ENCODE measurements around the gene NHSL2.

Gene NHSL2

DNA sequence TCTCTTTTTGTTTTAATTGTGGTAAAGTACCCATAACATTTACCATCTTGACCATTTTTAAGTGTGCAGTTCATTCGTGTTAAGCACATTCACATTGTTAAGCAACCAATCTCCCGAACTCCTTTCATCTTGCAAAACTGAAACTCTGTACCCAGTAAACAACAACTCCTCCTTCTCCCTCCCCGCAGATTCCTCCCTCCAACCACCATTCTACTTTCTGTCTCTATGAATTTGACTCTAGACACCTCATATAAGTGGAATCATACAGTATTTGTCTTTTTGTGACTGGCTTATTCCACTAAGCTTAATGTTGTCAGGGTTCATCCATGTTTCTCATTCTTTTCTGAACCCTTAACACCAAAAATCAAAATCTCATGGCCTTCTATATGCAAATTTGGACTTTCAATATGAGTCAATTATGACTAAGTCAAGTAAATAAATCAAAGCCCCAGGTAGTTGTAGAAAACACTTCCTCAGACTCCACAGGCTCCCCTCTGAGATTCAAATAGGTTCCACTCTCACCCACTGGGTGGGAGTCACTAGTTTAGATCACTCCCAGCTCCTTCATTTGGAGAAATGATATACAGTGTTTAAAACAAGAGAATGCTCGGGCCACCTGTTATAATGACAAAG is 230.8 kb downstream of the NHSL2 start:
- Histone ChIP-seq H3K4me1 (ENCODE audit: insufficient read depth, low read length) (no peaks in the 10 kb centered on the region), H3K79me2 (ENCODE audit: insufficient read depth, low read length) (no peaks in the 10 kb centered on the region), H3K9me3 (ENCODE audit: insufficient read depth, low read length, severe bottlenecking) (no peaks in the 10 kb centered on the region), H3K27ac (ENCODE audit: low read length) (no peak overlapping the region), H3K36me3 (ENCODE audit: insufficient read depth, low read length) (no peaks in the 10 kb centered on the region), H3K27me3 (ENCODE audit: insufficient read depth, low read length, poor library complexity) (no peaks in the 10 kb centered on the region), H3K9ac (ENCODE audit: low read depth, low read length) (no peak overlapping the region), H2AFZ (ENCODE audit: low read depth, low read length) (no peak overlapping the region), H4K20me1 (ENCODE audit: insufficient read depth, low read length) (no peaks in the 10 kb centered on the region), H3K4me3 (ENCODE audit: low read depth in 1 of 2, low read length in 2 of 2) (no peak overlapping the region), H3K4me2 (ENCODE audit: insufficient read depth, low read length) (no peak overlapping the region)
- TF ChIP-seq EZH2 (IDR thresholded peaks at IDR 0.05; ENCODE audit: borderline replicate concordance, low read depth, low read length, severe bottlenecking) = no peak
- TF ChIP-seq, protein P1, sequence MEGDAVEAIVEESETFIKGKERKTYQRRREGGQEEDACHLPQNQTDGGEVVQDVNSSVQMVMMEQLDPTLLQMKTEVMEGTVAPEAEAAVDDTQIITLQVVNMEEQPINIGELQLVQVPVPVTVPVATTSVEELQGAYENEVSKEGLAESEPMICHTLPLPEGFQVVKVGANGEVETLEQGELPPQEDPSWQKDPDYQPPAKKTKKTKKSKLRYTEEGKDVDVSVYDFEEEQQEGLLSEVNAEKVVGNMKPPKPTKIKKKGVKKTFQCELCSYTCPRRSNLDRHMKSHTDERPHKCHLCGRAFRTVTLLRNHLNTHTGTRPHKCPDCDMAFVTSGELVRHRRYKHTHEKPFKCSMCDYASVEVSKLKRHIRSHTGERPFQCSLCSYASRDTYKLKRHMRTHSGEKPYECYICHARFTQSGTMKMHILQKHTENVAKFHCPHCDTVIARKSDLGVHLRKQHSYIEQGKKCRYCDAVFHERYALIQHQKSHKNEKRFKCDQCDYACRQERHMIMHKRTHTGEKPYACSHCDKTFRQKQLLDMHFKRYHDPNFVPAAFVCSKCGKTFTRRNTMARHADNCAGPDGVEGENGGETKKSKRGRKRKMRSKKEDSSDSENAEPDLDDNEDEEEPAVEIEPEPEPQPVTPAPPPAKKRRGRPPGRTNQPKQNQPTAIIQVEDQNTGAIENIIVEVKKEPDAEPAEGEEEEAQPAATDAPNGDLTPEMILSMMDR (IDR thresholded peaks at IDR 0.05; ENCODE audit: borderline replicate concordance, extremely low read depth, low read length, poor library complexity, severe bottlenecking) = no peak
- DNase-seq = no peak
- no peak for ATAC-seq (ENCODE audit: insufficient read depth, low read depth)

DNA sequence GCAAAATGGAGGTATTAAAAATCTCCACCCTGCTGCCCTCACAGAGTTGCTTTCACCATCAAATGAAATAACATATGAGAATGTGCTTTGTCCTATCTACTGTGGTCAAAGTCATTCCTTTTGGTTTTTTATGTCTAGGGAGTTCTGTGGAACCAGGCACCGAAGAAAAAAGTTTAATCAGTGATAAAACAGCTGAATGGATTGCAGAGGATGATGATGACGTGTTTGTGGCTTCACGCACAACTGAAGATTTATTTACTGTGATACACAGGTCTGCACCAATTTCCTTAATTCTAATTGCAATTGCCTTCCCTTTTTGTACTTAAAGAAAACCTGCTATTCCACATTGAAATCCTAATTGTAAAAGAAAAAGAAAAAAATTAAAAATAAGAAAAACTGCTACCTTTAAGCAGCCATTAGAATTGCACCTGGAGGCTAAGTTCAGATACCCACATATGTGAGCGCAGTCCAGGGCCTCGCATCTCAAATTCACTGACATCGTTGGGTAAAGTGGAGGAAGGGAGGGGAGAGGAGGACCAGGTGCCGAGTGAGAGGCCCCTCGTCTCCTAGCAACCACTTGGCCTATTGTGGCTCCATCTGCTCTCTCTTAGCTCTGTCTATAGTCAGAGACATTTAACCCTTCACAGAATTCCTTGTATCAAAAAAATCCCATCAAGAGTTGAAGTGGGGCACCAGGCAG is 231.6 kb downstream of the NHSL2 start:
- no peaks in the 10 kb centered on the region for H4K20me1 ChIP-seq (ENCODE audit: insufficient read depth, low read length)
- no peaks in the 10 kb centered on the region for H3K36me3 ChIP-seq (ENCODE audit: insufficient read depth, low read length)
- TF ChIP-seq EZH2 (IDR thresholded peaks at IDR 0.05; ENCODE audit: borderline replicate concordance, low read depth, low read length, severe bottlenecking) = no peak
- TF ChIP-seq, protein P1 (IDR thresholded peaks at IDR 0.05; ENCODE audit: borderline replicate concordance, extremely low read depth, low read length, poor library complexity, severe bottlenecking) = no peak
- H3K79me2 ChIP-seq (ENCODE audit: insufficient read depth, low read length) = no peaks in the 10 kb centered on the region
- H3K27me3 ChIP-seq (ENCODE audit: insufficient read depth, low read length, poor library complexity) = no peaks in the 10 kb centered on the region
- ATAC-seq (ENCODE audit: insufficient read depth, low read depth) (peak; percentile 52; the same call in 1 of the 3 replicates), DNase-seq (no peak)
- H2AFZ ChIP-seq (ENCODE audit: low read depth, low read length) = no peak overlapping the region
- no peak overlapping the region for H3K4me2 ChIP-seq (ENCODE audit: insufficient read depth, low read length)
- H3K9me3 ChIP-seq (ENCODE audit: insufficient read depth, low read length, severe bottlenecking) = no peaks in the 10 kb centered on the region
- H3K27ac ChIP-seq (ENCODE audit: low read length) = no peak overlapping the region
- no peak overlapping the region for H3K4me3 ChIP-seq (ENCODE audit: low read depth in 1 of 2, low read length in 2 of 2)
- no peak overlapping the region for H3K9ac ChIP-seq (ENCODE audit: low read depth, low read length)
- H3K4me1 ChIP-seq (ENCODE audit: insufficient read depth, low read length) = no peaks in the 10 kb centered on the region

DNA sequence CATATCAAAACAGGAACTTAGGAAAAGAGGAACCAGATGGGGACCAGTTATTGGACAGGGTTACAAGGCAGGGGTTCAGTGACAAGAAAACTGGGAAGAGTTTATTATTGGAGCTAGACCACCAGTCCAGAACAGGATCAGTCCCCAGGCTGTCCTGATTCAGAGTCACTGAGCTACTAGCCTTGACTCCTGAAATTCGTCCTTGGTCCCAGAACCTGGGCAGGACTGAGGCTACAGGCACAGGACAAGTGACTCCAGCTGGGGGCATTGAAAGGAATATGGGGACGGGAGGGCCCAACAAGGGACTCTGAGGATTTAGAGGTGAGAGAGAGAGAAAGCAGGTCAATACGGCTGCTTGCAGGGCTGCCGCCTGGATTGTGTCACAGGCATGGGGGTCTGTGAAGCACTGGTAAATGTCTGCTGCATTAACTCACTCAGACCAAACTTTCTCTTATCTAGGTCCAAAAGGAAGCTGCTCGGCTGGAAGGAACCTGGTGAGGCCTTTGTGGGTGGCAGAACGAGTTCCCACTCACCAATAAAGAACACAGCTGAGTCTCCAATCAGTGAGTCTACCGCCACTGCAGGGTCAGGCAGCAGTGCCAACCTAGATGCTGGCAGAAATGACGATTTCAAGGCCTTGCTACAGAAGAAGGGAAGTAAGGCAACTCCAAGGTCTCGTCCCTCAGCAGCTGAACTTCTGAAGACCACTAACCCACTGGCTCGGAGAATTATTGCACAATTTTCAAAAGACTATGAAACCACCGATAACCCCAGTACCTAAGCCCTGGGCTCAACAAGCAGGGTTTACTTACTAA is 232.4 kb downstream of the NHSL2 start:
- Histone ChIP-seq H3K36me3 (ENCODE audit: insufficient read depth, low read length) (no peaks in the 10 kb centered on the region), H3K4me2 (ENCODE audit: insufficient read depth, low read length) (no peak overlapping the region), H3K4me1 (ENCODE audit: insufficient read depth, low read length) (no peaks in the 10 kb centered on the region), H4K20me1 (ENCODE audit: insufficient read depth, low read length) (no peaks in the 10 kb centered on the region), H2AFZ (ENCODE audit: low read depth, low read length) (no peak overlapping the region), H3K4me3 (ENCODE audit: low read depth in 1 of 2, low read length in 2 of 2) (no peak overlapping the region), H3K79me2 (ENCODE audit: insufficient read depth, low read length) (no peaks in the 10 kb centered on the region), H3K9ac (ENCODE audit: low read depth, low read length) (no peak overlapping the region), H3K27ac (ENCODE audit: low read length) (no peak overlapping the region), H3K27me3 (ENCODE audit: insufficient read depth, low read length, poor library complexity) (no peaks in the 10 kb centered on the region), H3K9me3 (ENCODE audit: insufficient read depth, low read length, severe bottlenecking) (no peaks in the 10 kb centered on the region)
- DNase-seq (no peak), ATAC-seq (ENCODE audit: insufficient read depth, low read depth) (no peak)
- TF ChIP-seq EZH2 (IDR thresholded peaks at IDR 0.05; ENCODE audit: borderline replicate concordance, low read depth, low read length, severe bottlenecking) = no peak

DNA sequence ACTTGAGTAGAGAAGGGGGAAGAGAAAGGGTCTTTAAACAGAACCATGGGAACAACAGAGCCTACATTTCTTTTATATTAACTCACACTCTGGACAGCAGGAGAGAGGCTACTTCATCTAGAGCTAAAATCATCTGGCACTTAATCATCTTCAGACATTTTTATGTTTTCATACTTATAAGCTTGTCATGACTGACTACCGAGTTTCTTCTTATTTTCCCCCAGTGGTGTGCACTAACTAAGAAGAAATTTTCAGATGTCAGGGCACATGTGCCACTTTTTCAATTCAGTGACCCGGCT is 232.9 kb downstream of the NHSL2 start:
- no peak for ATAC-seq (ENCODE audit: insufficient read depth, low read depth)
- Histone ChIP-seq H3K4me2 (ENCODE audit: insufficient read depth, low read length) (no peak overlapping the region), H3K27me3 (ENCODE audit: insufficient read depth, low read length, poor library complexity) (no peaks in the 10 kb centered on the region)

More for the DNA sequence above, 232.9 kb downstream of the NHSL2 start:
- no peaks in the 10 kb centered on the region for H4K20me1 ChIP-seq (ENCODE audit: insufficient read depth, low read length)
- H3K79me2 ChIP-seq (ENCODE audit: insufficient read depth, low read length) = no peaks in the 10 kb centered on the region
- no peak for TF ChIP-seq EZH2 (IDR thresholded peaks at IDR 0.05; ENCODE audit: borderline replicate concordance, low read depth, low read length, severe bottlenecking)
- TF ChIP-seq, protein P1 (IDR thresholded peaks at IDR 0.05; ENCODE audit: borderline replicate concordance, extremely low read depth, low read length, poor library complexity, severe bottlenecking) = no peak
- H2AFZ ChIP-seq (ENCODE audit: low read depth, low read length) = no peak overlapping the region
- no peaks in the 10 kb centered on the region for H3K4me1 ChIP-seq (ENCODE audit: insufficient read depth, low read length)
- H3K36me3 ChIP-seq (ENCODE audit: insufficient read depth, low read length) = no peaks in the 10 kb centered on the region
- H3K9me3 ChIP-seq (ENCODE audit: insufficient read depth, low read length, severe bottlenecking) = no peaks in the 10 kb centered on the region
- no peak for DNase-seq
- H3K4me3 ChIP-seq (ENCODE audit: low read depth in 1 of 2, low read length in 2 of 2) = no peak overlapping the region
- no peak overlapping the region for H3K27ac ChIP-seq (ENCODE audit: low read length)
- no peak overlapping the region for H3K9ac ChIP-seq (ENCODE audit: low read depth, low read length)

Measured in DND-41 (cell line).